KMS-11 (cell line): ENCODE measurements around the gene WDFY2.

Experiments used
- H2AFZ ChIP-seq: fragments of 200-600 bp; sonication (generic); 2 replicates; pipeline ENCODE4 v1.6.1; 2016; ENCODE audit warnings: antibody characterized with exemption, mixed run types, low read depth
- H3K27ac ChIP-seq: fragments of 200-600 bp; sonication (generic); 2 replicates; pipeline ENCODE4 v1.6.1; 2016; ENCODE audit warnings: mild to moderate bottlenecking, mixed run types
- H3K27me3 ChIP-seq: fragments of 200-600 bp; sonication (generic); 2 replicates; pipeline ENCODE4 v1.6.1; 2017; ENCODE audit warnings: mild to moderate bottlenecking, low read depth, mixed run types, moderate library complexity; ENCODE audit not compliant: insufficient read depth
- H3K36me3 ChIP-seq: fragments of 200-600 bp; sonication (generic); 2 replicates; pipeline ENCODE4 v1.6.1; 2017; ENCODE audit warnings: mild to moderate bottlenecking, mixed run types; ENCODE audit not compliant: insufficient read depth
- H3K4me1 ChIP-seq: fragments of 200-600 bp; sonication (generic); 2 replicates; pipeline ENCODE4 v1.6.1; 2016; ENCODE audit warnings: mild to moderate bottlenecking, low read depth, mixed run types; ENCODE audit not compliant: poor library complexity, severe bottlenecking
- H3K4me2 ChIP-seq: fragments of 200-600 bp; sonication (generic); 2 replicates; pipeline ENCODE4 v1.7.0; 2016; ENCODE audit warnings: mild to moderate bottlenecking, mixed run types
- H3K4me3 ChIP-seq: fragments of 200-600 bp; sonication (generic); IDR thresholded peaks from 2 replicates; pipeline ENCODE4 v1.6.1; 2017; ENCODE audit warnings: low read depth, low read length, mixed read lengths; ENCODE audit not compliant: insufficient read depth
- H3K79me2 ChIP-seq: fragments of 200-600 bp; sonication (generic); 2 replicates; pipeline ENCODE4 v1.6.1; 2016; ENCODE audit warnings: low read depth, mixed run types; ENCODE audit not compliant: insufficient read depth
- H3K9ac ChIP-seq: fragments of 200-600 bp; sonication (generic); 2 replicates; pipeline ENCODE4 v1.6.1; 2016; ENCODE audit warnings: mild to moderate bottlenecking, mixed run types
- H4K20me1 ChIP-seq: fragments of 200-600 bp; sonication (generic); 2 replicates; pipeline ENCODE4 v1.6.1; 2016; ENCODE audit warnings: mild to moderate bottlenecking, mixed run types; ENCODE audit not compliant: insufficient read depth
- TF ChIP-seq, protein P1 (sequence below): fragments of 200-600 bp; sonication (generic); conservative IDR thresholded peaks from 2 replicates; pipeline ENCODE4 v1.6.1; 2017; ENCODE audit warnings: low read depth, mild to moderate bottlenecking, antibody characterized with exemption, low read length, moderate library complexity, mixed read lengths

WDFY2 gene

DNA sequence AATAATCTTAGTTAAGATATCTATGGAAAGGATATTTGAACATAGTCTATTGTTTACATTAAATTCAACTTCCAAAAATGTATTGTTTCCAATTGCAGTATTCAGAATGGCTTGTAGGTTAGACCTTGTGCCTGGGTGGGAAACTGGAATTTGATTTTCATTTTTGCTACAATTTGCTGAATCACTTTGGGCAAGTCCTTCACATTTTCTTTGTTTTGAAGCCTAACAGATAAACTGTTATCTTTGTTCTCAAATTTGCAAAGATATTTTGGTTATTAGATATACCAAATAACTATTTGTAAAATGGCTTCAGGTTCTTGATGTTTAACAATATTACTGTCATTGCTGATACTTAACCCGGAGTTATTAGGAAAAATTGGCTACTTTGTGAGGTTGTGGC is 82.6 kb downstream of the WDFY2 start:
- Histone ChIP-seq H3K79me2 (no peaks in the 10 kb centered on the region), H3K4me2 (no peak overlapping the region), H2AFZ (no peak overlapping the region), H3K4me1 (no peaks in the 10 kb centered on the region), H3K27ac (no peak overlapping the region), H3K4me3 (no peak overlapping the region), H3K27me3 (no peaks in the 10 kb centered on the region), H3K36me3 (no peaks in the 10 kb centered on the region), H3K9ac (no peak overlapping the region), H4K20me1 (no peaks in the 10 kb centered on the region)
- TF ChIP-seq, protein P1, sequence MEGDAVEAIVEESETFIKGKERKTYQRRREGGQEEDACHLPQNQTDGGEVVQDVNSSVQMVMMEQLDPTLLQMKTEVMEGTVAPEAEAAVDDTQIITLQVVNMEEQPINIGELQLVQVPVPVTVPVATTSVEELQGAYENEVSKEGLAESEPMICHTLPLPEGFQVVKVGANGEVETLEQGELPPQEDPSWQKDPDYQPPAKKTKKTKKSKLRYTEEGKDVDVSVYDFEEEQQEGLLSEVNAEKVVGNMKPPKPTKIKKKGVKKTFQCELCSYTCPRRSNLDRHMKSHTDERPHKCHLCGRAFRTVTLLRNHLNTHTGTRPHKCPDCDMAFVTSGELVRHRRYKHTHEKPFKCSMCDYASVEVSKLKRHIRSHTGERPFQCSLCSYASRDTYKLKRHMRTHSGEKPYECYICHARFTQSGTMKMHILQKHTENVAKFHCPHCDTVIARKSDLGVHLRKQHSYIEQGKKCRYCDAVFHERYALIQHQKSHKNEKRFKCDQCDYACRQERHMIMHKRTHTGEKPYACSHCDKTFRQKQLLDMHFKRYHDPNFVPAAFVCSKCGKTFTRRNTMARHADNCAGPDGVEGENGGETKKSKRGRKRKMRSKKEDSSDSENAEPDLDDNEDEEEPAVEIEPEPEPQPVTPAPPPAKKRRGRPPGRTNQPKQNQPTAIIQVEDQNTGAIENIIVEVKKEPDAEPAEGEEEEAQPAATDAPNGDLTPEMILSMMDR = no peak

DNA sequence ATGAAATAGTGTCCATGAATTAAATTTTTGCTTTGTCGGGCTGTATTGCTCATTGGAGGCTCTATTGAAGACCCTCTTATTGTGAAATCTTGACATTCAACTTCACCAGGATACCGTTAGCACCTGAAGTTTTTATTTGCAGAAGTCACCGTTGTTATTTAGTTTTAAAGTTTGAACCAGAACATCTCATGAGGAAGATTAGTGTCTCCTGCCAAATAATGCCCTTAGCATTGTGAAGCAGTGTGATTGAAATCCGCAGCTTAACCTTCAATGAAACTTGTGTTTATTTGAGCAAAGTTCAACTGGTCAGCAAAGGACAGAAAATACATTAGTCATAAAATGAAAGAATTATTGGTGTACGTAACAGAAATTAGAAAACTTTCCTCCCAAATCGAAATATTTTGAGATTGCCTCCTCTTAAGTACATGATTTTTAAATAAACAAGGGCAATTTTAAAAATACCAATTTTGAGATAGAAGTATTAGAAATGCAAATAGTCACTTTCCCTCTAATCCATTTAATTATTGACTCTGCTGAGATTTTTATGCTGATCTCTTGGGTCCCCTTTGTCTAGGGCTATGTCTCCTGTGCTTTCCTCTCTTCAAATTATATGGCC is 84.4 kb downstream of the WDFY2 start:
- Histone ChIP-seq H3K27ac (no peak overlapping the region), H3K4me3 (no peak overlapping the region), H3K4me2 (no peak overlapping the region), H3K4me1 (no peaks in the 10 kb centered on the region), H3K79me2 (no peaks in the 10 kb centered on the region), H3K36me3 (no peaks in the 10 kb centered on the region), H4K20me1 (no peaks in the 10 kb centered on the region), H3K9ac (no peak overlapping the region), H3K27me3 (no peaks in the 10 kb centered on the region), H2AFZ (no peak overlapping the region)
- TF ChIP-seq, protein P1 = no peak

DNA sequence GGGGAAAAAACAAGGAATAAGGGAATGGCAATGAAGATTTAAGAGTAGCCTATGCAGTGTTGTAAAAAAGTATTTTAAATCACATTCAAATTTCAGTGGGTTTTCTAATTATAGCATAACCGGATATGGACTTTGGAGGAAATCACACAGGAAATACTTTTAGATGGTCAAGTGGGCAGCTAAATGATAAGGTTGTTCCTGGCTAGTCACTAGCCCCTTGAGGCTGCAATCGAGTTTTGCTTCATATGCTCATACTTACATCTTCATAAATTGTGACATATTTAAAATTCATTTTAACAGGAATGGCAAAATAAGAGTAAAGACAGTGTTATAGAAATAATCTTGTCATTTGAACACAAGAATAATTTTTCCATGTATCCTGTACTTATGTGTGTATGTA is 88.9 kb downstream of the WDFY2 start:
- Histone ChIP-seq H3K9ac (no peak overlapping the region), H2AFZ (no peak overlapping the region), H3K4me1 (no peaks in the 10 kb centered on the region), H3K4me2 (no peak overlapping the region), H3K27me3 (no peaks in the 10 kb centered on the region), H3K4me3 (no peak overlapping the region), H3K27ac (no peak overlapping the region), H4K20me1 (no peaks in the 10 kb centered on the region), H3K79me2 (no peaks in the 10 kb centered on the region), H3K36me3 (no peaks in the 10 kb centered on the region)
- TF ChIP-seq, protein P1 = no peak

DNA sequence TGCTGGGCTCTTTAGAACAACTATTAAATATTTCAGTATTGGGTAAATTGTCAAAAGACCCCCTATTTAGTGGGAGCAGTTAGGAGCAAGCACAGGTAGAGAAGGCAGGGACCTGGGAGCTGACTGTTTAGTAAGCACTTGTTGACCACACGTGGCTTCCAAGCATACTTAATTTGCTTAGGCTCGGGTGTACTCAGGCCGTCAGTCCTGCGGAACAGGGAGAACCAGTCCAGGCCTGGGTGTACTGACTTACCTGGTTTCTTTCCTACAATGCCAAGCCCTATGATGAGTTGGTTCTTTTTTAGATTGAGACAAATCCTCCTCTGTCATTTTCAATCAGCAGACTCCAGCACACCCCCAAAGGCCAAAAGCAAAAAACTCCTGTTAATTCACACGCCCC is 90.0 kb downstream of the WDFY2 start:
- H3K4me3 ChIP-seq = no peak overlapping the region
- H4K20me1 ChIP-seq = no peaks in the 10 kb centered on the region
- H3K9ac ChIP-seq = no peak overlapping the region
- TF ChIP-seq, protein P1 = no peak
- H2AFZ ChIP-seq = no peak overlapping the region
- no peaks in the 10 kb centered on the region for H3K36me3 ChIP-seq
- no peaks in the 10 kb centered on the region for H3K4me1 ChIP-seq
- no peaks in the 10 kb centered on the region for H3K79me2 ChIP-seq
- H3K27ac ChIP-seq = no peak overlapping the region
- H3K27me3 ChIP-seq = no peaks in the 10 kb centered on the region
- no peak overlapping the region for H3K4me2 ChIP-seq
